H9 (cell line): Measurements from ENCODE around the gene ETV6. TPM values are rescaled to one million over a fixed set of nuclear protein-coding genes. Genes with fewer than 3 reads are reported as not detected.

Source experiments
- DNase-seq: peaks from one replicate; pipeline ENCODE4 v3.0.0-alpha.2; 2017
- H2AFZ ChIP-seq: one replicate; pipeline ENCODE4 v1.6.1; 2013; ENCODE audit warnings: mild to moderate bottlenecking, low read length, control low read depth, moderate library complexity
- H2AK5ac ChIP-seq: 2 replicates; pipeline ENCODE4 v1.6.1; 2013; ENCODE audit warnings: low read length, control low read depth, mixed read lengths; ENCODE audit not compliant: insufficient read length
- H2BK120ac ChIP-seq: one replicate; pipeline ENCODE4 v1.6.1; 2013; ENCODE audit warnings: low read depth, mild to moderate bottlenecking, low read length, control low read depth, inconsistent platforms; ENCODE audit not compliant: poor library complexity, severe bottlenecking
- H2BK12ac ChIP-seq: 2 replicates; pipeline ENCODE4 v1.6.1; 2013; ENCODE audit warnings: low read length, control low read depth, mixed read lengths, low read depth; ENCODE audit not compliant: insufficient read length
- H2BK15ac ChIP-seq: 2 replicates; pipeline ENCODE4 v1.6.1; 2013; ENCODE audit warnings: low read depth, low read length, control low read depth
- H2BK20ac ChIP-seq: one replicate; pipeline ENCODE4 v1.6.1; 2013; ENCODE audit warnings: low read depth, mild to moderate bottlenecking, low read length, control low read depth, inconsistent platforms; ENCODE audit not compliant: poor library complexity, severe bottlenecking
- H2BK5ac ChIP-seq: 2 replicates; pipeline ENCODE4 v1.6.1; 2013; ENCODE audit warnings: low read length, control low read depth, mixed read lengths; ENCODE audit not compliant: insufficient read length
- H3K14ac ChIP-seq: 2 replicates; pipeline ENCODE4 v1.6.1; 2013; ENCODE audit warnings: low read length, control low read depth; ENCODE audit not compliant: insufficient read depth
- H3K18ac ChIP-seq: 2 replicates; pipeline ENCODE4 v1.6.1; 2013; ENCODE audit warnings: low read depth, mild to moderate bottlenecking, mixed read lengths, low read length, control low read depth; ENCODE audit not compliant: insufficient read length
- H3K23ac ChIP-seq: 2 replicates; pipeline ENCODE4 v1.6.1; 2013; ENCODE audit warnings: low read length, control low read depth, mixed read lengths, low read depth; ENCODE audit not compliant: insufficient read length
- H3K23me2 ChIP-seq: 2 replicates; pipeline ENCODE4 v1.6.1; 2013; ENCODE audit warnings: low read depth, mild to moderate bottlenecking, mixed read lengths, low read length, control low read depth; ENCODE audit not compliant: insufficient read length, poor library complexity, severe bottlenecking
- H3K27ac ChIP-seq: 2 replicates; pipeline ENCODE4 v1.5.1; 2013; ENCODE audit warnings: low read length, control low read depth, mixed read lengths, low read depth; ENCODE audit not compliant: insufficient read length
- H3K27me3 ChIP-seq: 2 replicates; pipeline ENCODE4 v1.6.1; 2013; ENCODE audit warnings: low read length, control low read depth, inconsistent platforms; ENCODE audit not compliant: insufficient read depth
- H3K4ac ChIP-seq: 2 replicates; pipeline ENCODE4 v1.6.1; 2013; ENCODE audit warnings: low read depth, mild to moderate bottlenecking, control low read depth, inconsistent platforms, low read length, moderate library complexity
- H3K4me1 ChIP-seq: 2 replicates; pipeline ENCODE4 v1.6.1; 2013; ENCODE audit warnings: low read length, control low read depth, inconsistent platforms; ENCODE audit not compliant: insufficient read depth
- H3K4me2 ChIP-seq: 2 replicates; pipeline ENCODE4 v1.6.1; 2013; ENCODE audit warnings: low read length, control low read depth, mixed read lengths; ENCODE audit not compliant: insufficient read length, insufficient read depth
- H3K56ac ChIP-seq: 2 replicates; pipeline ENCODE4 v1.6.1; 2013; ENCODE audit warnings: low read depth, mild to moderate bottlenecking, mixed read lengths, low read length, control low read depth; ENCODE audit not compliant: insufficient read length
- H3K79me1 ChIP-seq: 2 replicates; pipeline ENCODE4 v1.6.1; 2013; ENCODE audit warnings: low read depth, mild to moderate bottlenecking, moderate library complexity, low read length, control low read depth, inconsistent platforms; ENCODE audit not compliant: insufficient read depth, poor library complexity, severe bottlenecking
- H3K79me2 ChIP-seq: 2 replicates; pipeline ENCODE4 v1.6.1; 2013; ENCODE audit warnings: low read length, control low read depth, inconsistent platforms; ENCODE audit not compliant: insufficient read depth
- H3K9ac ChIP-seq: 2 replicates; pipeline ENCODE4 v1.6.1; 2013; ENCODE audit warnings: low read length, control low read depth, mixed read lengths; ENCODE audit not compliant: insufficient read length; ENCODE audit errors: extremely low read depth
- H3K9me3 ChIP-seq: one replicate; pipeline ENCODE4 v1.6.1; 2013; ENCODE audit warnings: low read depth, low read length, inconsistent platforms; ENCODE audit not compliant: control insufficient read depth
- H3T11ph ChIP-seq: one replicate; pipeline ENCODE4 v1.6.1; 2013; ENCODE audit warnings: mild to moderate bottlenecking, low read length, control low read depth, inconsistent platforms
- H4K20me1 ChIP-seq: one replicate; pipeline ENCODE4 v1.6.1; 2013; ENCODE audit not compliant: control insufficient read depth, insufficient read length, insufficient read depth
- H4K5ac ChIP-seq: 2 replicates; pipeline ENCODE4 v1.6.1; 2013; ENCODE audit warnings: low read depth, mild to moderate bottlenecking, mixed read lengths, low read length, control low read depth; ENCODE audit not compliant: insufficient read length
- H4K8ac ChIP-seq: replicated peaks from 2 replicates; pipeline ENCODE4 v1.6.1; 2013; ENCODE audit warnings: low read length, control low read depth, mixed read lengths, low read depth; ENCODE audit not compliant: insufficient read length
- H4K91ac ChIP-seq: 2 replicates; pipeline ENCODE4 v1.6.1; 2013; ENCODE audit warnings: low read depth, mild to moderate bottlenecking, moderate library complexity, mixed read lengths, low read length, control low read depth; ENCODE audit not compliant: insufficient read length
- H3K27ac Mint-ChIP-seq, 3 experiments: 2 replicates in 2 of 3; 3 replicates in 1 of 3; pipeline ENCODE4 v1.8.0; 2020 to 2021; ENCODE audit warnings: mixed read lengths in 3 of 3, mild to moderate bottlenecking in 1 of 3, moderate library complexity in 1 of 3
- H3K27me3 Mint-ChIP-seq: 2 replicates; pipeline ENCODE4 v1.8.0; 2021; ENCODE audit warnings: low read depth, mild to moderate bottlenecking, moderate library complexity, mixed read lengths
- H3K36me3 Mint-ChIP-seq, 3 experiments: 2 replicates in 2 of 3; 3 replicates in 1 of 3; pipeline ENCODE4 v1.8.0; 2020 to 2021; ENCODE audit warnings: low read depth in 3 of 3, mixed read lengths in 3 of 3; ENCODE audit not compliant: insufficient read depth in 1 of 3
- H3K4me1 Mint-ChIP-seq, 2 experiments: 2 replicates each; pipeline ENCODE4 v1.8.0; 2020; ENCODE audit warnings: mixed read lengths in 2 of 2
- H3K4me3 Mint-ChIP-seq, 2 experiments: 2 replicates in 1 of 2; 3 replicates in 1 of 2; pipeline ENCODE4 v1.8.0; 2020 to 2021; ENCODE audit warnings: mild to moderate bottlenecking in 2 of 2, mixed read lengths in 2 of 2, moderate library complexity in 1 of 2
- H3K9me3 Mint-ChIP-seq, 2 experiments: 2 replicates in 1 of 2; 3 replicates in 1 of 2; pipeline ENCODE4 v1.8.0; 2020; ENCODE audit warnings: mild to moderate bottlenecking in 2 of 2, mixed read lengths in 2 of 2, moderate library complexity in 1 of 2
- WGBS: extraction: QIAGEN DNeasy Blood & Tissue Kit; methylation state at CpG from one replicate; pipeline ENCODE4 v1.1.7; 2013; ENCODE audit warnings: missing lambda C conversion rate, low lambda C conversion rate, mixed read lengths; ENCODE audit not compliant: insufficient read length; ENCODE audit errors: extremely low coverage; 5-methylcytosine and 5-hydroxymethylcytosine counted together
- total RNA-seq: library from RNA; stranded (reverse); gene quantifications from 2 replicates; pipeline ENCODE4 v1.2.1, GENCODE V29; 2021
- TF ChIP-seq, protein P1 (sequence below): fragments of 200-600 bp; sonication (generic); conservative IDR thresholded peaks from 3 replicates; pipeline ENCODE4 v1.8.0; 2021; ENCODE audit warnings: antibody characterized with exemption, mild to moderate bottlenecking

Gene ETV6
- total RNA-seq, 1 experiment from 2014 or later: 28.7 TPM

DNA sequence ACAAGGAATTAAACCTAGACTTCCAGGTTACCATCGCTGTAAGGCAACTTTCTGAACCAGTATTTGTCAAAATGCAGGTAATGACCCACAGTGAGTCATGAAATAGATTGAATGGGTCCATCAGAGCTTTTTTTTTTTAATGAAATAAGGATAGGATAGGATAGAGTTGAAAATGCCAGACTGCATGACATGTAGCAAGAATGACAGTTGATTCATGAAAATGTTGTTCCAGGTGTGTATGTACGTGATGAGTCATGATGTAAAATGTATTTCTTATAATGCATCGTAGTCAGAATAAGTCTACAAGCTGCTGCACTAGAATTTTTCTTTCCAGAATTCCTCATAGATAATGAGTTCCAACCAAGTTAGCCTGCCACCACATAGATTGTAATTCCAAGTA, 236.9 kb downstream of the ETV6 start:
- TF ChIP-seq, protein P1, sequence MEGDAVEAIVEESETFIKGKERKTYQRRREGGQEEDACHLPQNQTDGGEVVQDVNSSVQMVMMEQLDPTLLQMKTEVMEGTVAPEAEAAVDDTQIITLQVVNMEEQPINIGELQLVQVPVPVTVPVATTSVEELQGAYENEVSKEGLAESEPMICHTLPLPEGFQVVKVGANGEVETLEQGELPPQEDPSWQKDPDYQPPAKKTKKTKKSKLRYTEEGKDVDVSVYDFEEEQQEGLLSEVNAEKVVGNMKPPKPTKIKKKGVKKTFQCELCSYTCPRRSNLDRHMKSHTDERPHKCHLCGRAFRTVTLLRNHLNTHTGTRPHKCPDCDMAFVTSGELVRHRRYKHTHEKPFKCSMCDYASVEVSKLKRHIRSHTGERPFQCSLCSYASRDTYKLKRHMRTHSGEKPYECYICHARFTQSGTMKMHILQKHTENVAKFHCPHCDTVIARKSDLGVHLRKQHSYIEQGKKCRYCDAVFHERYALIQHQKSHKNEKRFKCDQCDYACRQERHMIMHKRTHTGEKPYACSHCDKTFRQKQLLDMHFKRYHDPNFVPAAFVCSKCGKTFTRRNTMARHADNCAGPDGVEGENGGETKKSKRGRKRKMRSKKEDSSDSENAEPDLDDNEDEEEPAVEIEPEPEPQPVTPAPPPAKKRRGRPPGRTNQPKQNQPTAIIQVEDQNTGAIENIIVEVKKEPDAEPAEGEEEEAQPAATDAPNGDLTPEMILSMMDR: no peak
- Histone ChIP-seq H2BK120ac (no peak overlapping the region), H4K5ac (no peak overlapping the region), H2BK5ac (no peak overlapping the region), H3K27me3 (no peaks in the 10 kb centered on the region), H2AK5ac (no peak overlapping the region), H3K9me3 (no peaks in the 10 kb centered on the region), H3K79me1 (no peaks in the 10 kb centered on the region), H3K23me2 (no peaks in the 10 kb centered on the region), H2BK20ac (no peak overlapping the region), H3K79me2 (no peaks in the 10 kb centered on the region), H3T11ph (no peak overlapping the region), H3K14ac (no peak overlapping the region), H2BK12ac (no peak overlapping the region), H3K18ac (no peak overlapping the region), H3K4ac (no peak overlapping the region), H4K91ac (no peak overlapping the region), H3K4me1 (no peaks in the 10 kb centered on the region), H3K56ac (no peak overlapping the region), H3K27ac (no peak overlapping the region), H2AFZ (no peak overlapping the region), H4K8ac (no peak overlapping the region), H2BK15ac (no peak overlapping the region), H3K23ac (no peak overlapping the region), H3K4me2 (no peak overlapping the region), H3K9ac (no peak overlapping the region), H4K20me1 (no peaks in the 10 kb centered on the region)
- no CpG with 5 or more reads among the region's 3 CpGs for WGBS
- Mint-ChIP-seq H3K27me3 (no peaks in the 10 kb centered on the region), H3K9me3 (no peaks in the 10 kb centered on the region), H3K27ac (no peak overlapping the region), H3K4me3 (no peak overlapping the region), H3K36me3 (peaks cover 11 to 32% (median 17%) of the 10 kb centered on the region in 3 experiments), H3K4me1 (peaks cover 7 to 14% of the 10 kb centered on the region in 2 experiments; a peak in 3 of 4 replicates)
- DNase-seq: no peak
